IMR-90 (cell line): ENCODE data around the gene UBD. TPM values are rescaled to one million over a fixed set of nuclear protein-coding genes. Genes with fewer than 3 reads are reported as not detected.

ENCODE experiments used
- ATAC-seq: fragments of 200-7000 bp; cut with Tn5 transposase; 2 replicates; pipeline ENCODE4 v1.9.1; 2020; ENCODE audit warnings: low read depth, mild to moderate bottlenecking, moderate library complexity
- BruUV-seq: library from RNA; stranded (reverse); fragments of 400-500 nt; replicated peaks from 2 replicates; lab custom pipeline; 2021; lab: Mats Ljungman, UMichigan
- CTCF ChIA-PET: fragments of 300-600 bp; formaldehyde crosslinking; extraction: SDS; loops from one replicate; lab custom pipeline; 2021; ENCODE audit warnings: antibody characterized with exemption; lab: Yijun Ruan, JAX
- POLR2A ChIA-PET: fragments of 300-600 bp; sonication (Branson Sonifier 250); formaldehyde crosslinking; loops from one replicate; lab custom pipeline; 2022; ENCODE audit warnings: antibody characterized with exemption; ENCODE audit not compliant: unreplicated experiment; lab: Charles Lee
- DNase-seq: peaks from one replicate; pipeline ENCODE4 v3.0.0; 2013
- H2AFZ ChIP-seq: replicated peaks from 2 replicates; pipeline ENCODE3; 2013; ENCODE audit warnings: low read length, mild to moderate bottlenecking; ENCODE audit not compliant: poor library complexity
- H2AK5ac ChIP-seq: 2 replicates; pipeline ENCODE4 v1.6.1; 2013; ENCODE audit warnings: low read depth, low read length, inconsistent platforms
- H2AK9ac ChIP-seq: replicated peaks from 2 replicates; pipeline ENCODE3; 2013; ENCODE audit warnings: mild to moderate bottlenecking, low read depth, low read length, moderate library complexity; ENCODE audit not compliant: poor library complexity
- H2BK120ac ChIP-seq: 2 replicates; pipeline ENCODE4 v1.6.1; 2013; ENCODE audit warnings: low read depth, low read length, inconsistent platforms
- H2BK15ac ChIP-seq: 3 replicates; pipeline ENCODE4 v1.6.1; 2013; ENCODE audit warnings: low read depth, low read length, inconsistent platforms
- H2BK20ac ChIP-seq: 2 replicates; pipeline ENCODE4 v1.6.1; 2013; ENCODE audit warnings: low read depth, mild to moderate bottlenecking, inconsistent platforms, low read length, moderate library complexity
- H2BK5ac ChIP-seq: 2 replicates; pipeline ENCODE4 v1.6.1; 2013; ENCODE audit warnings: mild to moderate bottlenecking, low read depth, low read length, inconsistent platforms; ENCODE audit not compliant: poor library complexity, severe bottlenecking
- H3K14ac ChIP-seq: replicated peaks from 2 replicates; pipeline ENCODE4 v1.6.1; 2013; ENCODE audit warnings: low read depth, low read length, inconsistent platforms
- H3K18ac ChIP-seq: 2 replicates; pipeline ENCODE4 v1.6.1; 2013; ENCODE audit warnings: low read depth, low read length, control low read depth
- H3K23ac ChIP-seq: 2 replicates; pipeline ENCODE4 v1.6.1; 2013; ENCODE audit warnings: low read depth, low read length, inconsistent platforms
- H3K27ac ChIP-seq: 2 replicates; pipeline ENCODE4 v1.5.1; 2013; ENCODE audit warnings: mild to moderate bottlenecking, control low read depth, low read length; ENCODE audit not compliant: insufficient read depth
- H3K27me3 ChIP-seq: 2 replicates; pipeline ENCODE4 v1.6.1; 2013; ENCODE audit warnings: low read length; ENCODE audit not compliant: control insufficient read depth, insufficient read depth
- H3K36me3 ChIP-seq: 2 replicates; pipeline ENCODE4 v1.6.1; 2013; ENCODE audit warnings: low read length, mixed read lengths; ENCODE audit not compliant: control insufficient read depth, insufficient read depth
- H3K4ac ChIP-seq: 2 replicates; pipeline ENCODE4 v1.6.1; 2013; ENCODE audit warnings: low read depth, low read length, inconsistent platforms
- H3K4me1 ChIP-seq: 2 replicates; pipeline ENCODE4 v1.6.1; 2013; ENCODE audit warnings: low read length, mixed read lengths; ENCODE audit not compliant: control insufficient read depth, insufficient read depth
- H3K4me2 ChIP-seq: 2 replicates; pipeline ENCODE4 v1.6.1; 2013; ENCODE audit warnings: low read depth, mild to moderate bottlenecking, control low read depth, low read length, moderate library complexity
- H3K4me3 ChIP-seq: 2 replicates; pipeline ENCODE4 v1.5.1; 2013; ENCODE audit warnings: low read depth, mild to moderate bottlenecking, control low read depth, low read length, moderate library complexity; ENCODE audit not compliant: insufficient read depth
- H3K56ac ChIP-seq: 2 replicates; pipeline ENCODE4 v1.6.1; 2013; ENCODE audit warnings: low read length, inconsistent platforms; ENCODE audit not compliant: insufficient read depth; ENCODE audit errors: extremely low read depth
- H3K79me1 ChIP-seq, 2 experiments: 2 replicates each; pipeline ENCODE4 v1.6.1; 2013; ENCODE audit warnings: low read length in 2 of 2, inconsistent platforms in 1 of 2, low read depth in 1 of 2
- H3K9ac ChIP-seq: 2 replicates; pipeline ENCODE4 v1.6.1; 2013; ENCODE audit warnings: low read depth, low read length, control low read depth
- H3K9me1 ChIP-seq: 2 replicates; pipeline ENCODE4 v1.6.1; 2013; ENCODE audit warnings: low read length, inconsistent platforms; ENCODE audit not compliant: insufficient read depth
- H3K9me3 ChIP-seq: 2 replicates; pipeline ENCODE4 v1.6.1; 2013; ENCODE audit warnings: low read length; ENCODE audit not compliant: control insufficient read depth, insufficient read depth
- H4K20me1 ChIP-seq: 2 replicates; pipeline ENCODE4 v1.6.1; 2013; ENCODE audit warnings: low read length, inconsistent platforms; ENCODE audit not compliant: insufficient read depth
- H4K5ac ChIP-seq: 2 replicates; pipeline ENCODE4 v1.6.1; 2013; ENCODE audit warnings: mild to moderate bottlenecking, low read depth, low read length, control low read depth
- H4K8ac ChIP-seq, 2 experiments: 2 replicates each; pipeline ENCODE4 v1.6.1; 2013; ENCODE audit warnings: low read depth in 2 of 2, low read length in 2 of 2, control low read depth in 1 of 2, inconsistent platforms in 1 of 2
- H4K91ac ChIP-seq: 2 replicates; pipeline ENCODE4 v1.6.1; 2013; ENCODE audit warnings: low read depth, low read length, inconsistent platforms; ENCODE audit not compliant: insufficient read depth
- MAFK ChIP-seq: IDR thresholded peaks from 2 replicates; pipeline ENCODE4 v1.6.1; 2012; ENCODE audit warnings: low read depth, low read length, improper control_type of control experiment
- NFE2L2 ChIP-seq: fragments of 150-350 bp; IDR thresholded peaks from 2 replicates; pipeline ENCODE4 v1.6.1; 2016; ENCODE audit warnings: low read depth, mild to moderate bottlenecking, low read length
- WGBS, 2 experiments: methylation state at CpG; one replicate each; pipeline versions ENCODE4 v1.1.5 to v1.1.7; 2013; ENCODE audit warnings: missing lambda C conversion rate in 2 of 2; ENCODE audit not compliant: insufficient read length in 1 of 2; ENCODE audit errors: extremely low coverage in 2 of 2; 5-methylcytosine and 5-hydroxymethylcytosine counted together
- dilution Hi-C: fragments of 300-500 bp; cut with HindIII; formaldehyde crosslinking; loops from one replicate; pipeline ENCODE4 v1.14.3; 2018; ENCODE audit warnings: low sequenced_read_pairs; ENCODE audit not compliant: unreplicated experiment
- in situ Hi-C: fragments of 300-500 bp; cut with MboI; formaldehyde crosslinking; loops from 3 replicates; pipeline ENCODE4 v1.14.3; 2019; ENCODE audit warnings: low sequenced_read_pairs, inconsistent platforms, mixed read lengths
- intact Hi-C: fragments of 100-400 bp; cut with micrococcal nuclease; formaldehyde crosslinking; loops from 2 replicates; pipeline ENCODE4 v1.10.0; 2022
- polyA plus RNA-seq, 3 experiments: library from polyadenylated mRNA; depleted of rRNA; stranded (reverse); fragments of >200 nt; gene quantifications; 2 replicates each; pipeline ENCODE4 v1.2.3, GENCODE V29; 2012; ENCODE audit warnings: low replicate concordance in 1 of 3
- total RNA-seq: library from RNA; depleted of rRNA; stranded (reverse); fragments of >200 nt; gene quantifications from 2 replicates; pipeline ENCODE4 v1.2.3, GENCODE V29; 2012

UBD gene
- total and polyA plus RNA-seq, 2 of the 4 experiments (the other 2 are of a cell fraction), result not detected

DNA sequence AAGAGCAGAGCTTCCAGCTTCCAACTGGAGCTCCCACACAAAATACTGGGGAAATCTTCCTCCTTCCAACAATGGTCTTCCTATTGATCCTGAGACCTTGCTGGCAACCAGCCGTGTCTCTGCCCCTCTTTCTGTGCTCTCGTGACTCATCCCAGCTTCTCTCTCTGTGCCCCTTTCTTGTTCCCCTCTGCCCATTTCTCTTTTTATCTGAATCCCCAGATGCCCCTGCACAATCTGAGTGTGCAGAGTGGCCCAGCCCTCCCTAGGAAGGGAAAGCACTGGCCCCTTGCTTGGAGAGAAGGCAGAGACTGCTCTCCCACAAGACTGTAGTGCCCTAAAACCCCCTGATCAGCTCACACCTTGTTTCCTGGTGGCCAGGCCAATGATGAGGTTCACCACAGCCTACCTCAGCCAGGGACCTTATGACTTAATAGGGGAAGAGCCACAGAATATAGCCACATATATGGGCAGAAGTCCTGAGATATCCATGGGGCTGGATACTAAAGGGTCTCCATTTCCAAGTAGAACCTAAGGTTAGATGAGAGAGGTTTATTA is 48.7 kb downstream of the UBD start:
- H3K36me3 ChIP-seq, result no peaks in the 10 kb centered on the region
- no peak overlapping the region for H3K56ac ChIP-seq
- H2AK9ac ChIP-seq, result no peak overlapping the region
- no peak overlapping the region for H2BK20ac ChIP-seq
- H4K91ac ChIP-seq, result no peak overlapping the region
- in situ Hi-C loops, result no loop called here
- no peak overlapping the region for H2BK5ac ChIP-seq
- BruUV-seq, result no TSS peak
- WGBS, 2 experiments, result 29% methylated on average over 2 of the region's 2 CpGs; no CpG with 5 or more reads in 1 of the 2 experiments
- no peak overlapping the region for H3K27ac ChIP-seq
- ChIA-PET CTCF (no interaction called here), POLR2A (no interaction called here)
- H2AFZ ChIP-seq, result no peak overlapping the region
- ATAC-seq, result no peak
- H3K4ac ChIP-seq, result no peak overlapping the region
- intact Hi-C loops, result no loop called here
- no peak overlapping the region for H2BK15ac ChIP-seq
- TF ChIP-seq NFE2L2 (no peak), MAFK (no peak)
- H2AK5ac ChIP-seq, result no peak overlapping the region
- H2BK120ac ChIP-seq, result no peak overlapping the region
- no peaks in the 10 kb centered on the region for H3K27me3 ChIP-seq
- H4K20me1 ChIP-seq, result no peaks in the 10 kb centered on the region
- no peak overlapping the region for H3K4me2 ChIP-seq
- no peak overlapping the region for H3K14ac ChIP-seq
- no peaks in the 10 kb centered on the region for H3K79me1 ChIP-seq
- no peak overlapping the region for H3K23ac ChIP-seq
- H3K9me3 ChIP-seq, result peaks cover 7% of the 10 kb centered on the region; the same call in 1 of the 2 replicates
- dilution Hi-C loops, result no loop called here
- H4K8ac ChIP-seq, result no peak overlapping the region
- no peak overlapping the region for H3K4me3 ChIP-seq
- H3K9me1 ChIP-seq, result no peaks in the 10 kb centered on the region
- H3K18ac ChIP-seq, result no peak overlapping the region
- DNase-seq, result no peak
- no peak overlapping the region for H4K5ac ChIP-seq
- no peak overlapping the region for H3K9ac ChIP-seq
- H3K4me1 ChIP-seq, result no peaks in the 10 kb centered on the region
